A549 (cell line): ENCODE results near the gene AP3B2.

ENCODE experiments used
- CEBPB ChIP-seq, 2 experiments: fragments of >200 bp in 1 of 2; sonication (Bioruptor Twin) in 1 of 2; formaldehyde crosslinking in 1 of 2; IDR thresholded peaks; 2 replicates each; pipeline ENCODE4 v1.6.1; 2012 to 2016
- HDAC2 ChIP-seq: fragments of 200-600 bp; sonication (generic); IDR thresholded peaks from 2 replicates; pipeline ENCODE4 v1.6.1; 2016
- MAZ ChIP-seq: fragments of 150-350 bp; IDR thresholded peaks from 2 replicates; pipeline ENCODE4 v1.6.1; 2014; ENCODE audit warnings: antibody characterized with exemption, low read depth, low read length, borderline replicate concordance
- NFE2L2 ChIP-seq: fragments of 150-350 bp; conservative IDR thresholded peaks from 2 replicates; pipeline ENCODE4 v1.6.1; 2014; ENCODE audit warnings: low read length
- POLR2A ChIP-seq: IDR thresholded peaks from 2 replicates; pipeline ENCODE4 v1.6.1; 2012; ENCODE audit warnings: mild to moderate bottlenecking, low read length
- RCOR1 ChIP-seq: fragments of 150-350 bp; IDR thresholded peaks from 2 replicates; pipeline ENCODE4 v1.6.1; 2014; ENCODE audit warnings: antibody characterized with exemption, low read length, low read depth
- SREBF2 ChIP-seq: fragments of 450-650 bp; IDR thresholded peaks from 2 replicates; pipeline ENCODE4 v1.6.1; 2014; ENCODE audit warnings: mild to moderate bottlenecking, moderate library complexity
- ZSCAN20 ChIP-seq: fragments of 250-450 bp; sonication (Bioruptor Pico); IDR thresholded peaks from 2 replicates; pipeline ENCODE4 v1.8.0; 2022; ENCODE audit warnings: mild to moderate bottlenecking, moderate library complexity
- TF ChIP-seq, protein P1 (sequence below): fragments of >200 bp; sonication (Bioruptor Twin); formaldehyde crosslinking; IDR thresholded peaks from 3 replicates; pipeline ENCODE4 v1.5.1; 2016
- TF ChIP-seq, protein P2 (sequence below): fragments of 250-450 bp; sonication (Bioruptor Pico); IDR thresholded peaks from 2 replicates; pipeline ENCODE4 v1.5.0; 2021; ENCODE audit warnings: mild to moderate bottlenecking, moderate library complexity, borderline replicate concordance

DNA sequence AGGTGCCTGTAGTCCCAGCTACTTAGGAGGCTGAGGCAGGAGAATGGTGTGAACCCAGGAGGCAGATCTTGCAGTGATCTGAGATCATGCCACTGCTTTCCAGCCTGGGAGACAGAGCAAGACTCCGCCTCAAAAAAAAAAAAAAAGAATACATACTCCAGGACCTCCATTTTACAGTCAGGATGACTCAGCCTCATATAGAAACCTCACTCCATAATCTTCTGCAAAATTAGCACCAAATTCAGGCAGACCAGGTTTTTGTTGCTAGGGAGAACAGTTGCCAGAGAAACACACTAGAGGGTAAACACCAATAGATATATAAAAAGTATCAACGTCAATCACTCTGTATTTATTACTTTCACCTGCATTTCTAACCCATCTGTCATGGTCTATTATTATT lies 28.3 kb upstream of the AP3B2 start:
- TF ChIP-seq, protein P1, sequence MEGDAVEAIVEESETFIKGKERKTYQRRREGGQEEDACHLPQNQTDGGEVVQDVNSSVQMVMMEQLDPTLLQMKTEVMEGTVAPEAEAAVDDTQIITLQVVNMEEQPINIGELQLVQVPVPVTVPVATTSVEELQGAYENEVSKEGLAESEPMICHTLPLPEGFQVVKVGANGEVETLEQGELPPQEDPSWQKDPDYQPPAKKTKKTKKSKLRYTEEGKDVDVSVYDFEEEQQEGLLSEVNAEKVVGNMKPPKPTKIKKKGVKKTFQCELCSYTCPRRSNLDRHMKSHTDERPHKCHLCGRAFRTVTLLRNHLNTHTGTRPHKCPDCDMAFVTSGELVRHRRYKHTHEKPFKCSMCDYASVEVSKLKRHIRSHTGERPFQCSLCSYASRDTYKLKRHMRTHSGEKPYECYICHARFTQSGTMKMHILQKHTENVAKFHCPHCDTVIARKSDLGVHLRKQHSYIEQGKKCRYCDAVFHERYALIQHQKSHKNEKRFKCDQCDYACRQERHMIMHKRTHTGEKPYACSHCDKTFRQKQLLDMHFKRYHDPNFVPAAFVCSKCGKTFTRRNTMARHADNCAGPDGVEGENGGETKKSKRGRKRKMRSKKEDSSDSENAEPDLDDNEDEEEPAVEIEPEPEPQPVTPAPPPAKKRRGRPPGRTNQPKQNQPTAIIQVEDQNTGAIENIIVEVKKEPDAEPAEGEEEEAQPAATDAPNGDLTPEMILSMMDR, result no peak
- TF ChIP-seq, protein P2, sequence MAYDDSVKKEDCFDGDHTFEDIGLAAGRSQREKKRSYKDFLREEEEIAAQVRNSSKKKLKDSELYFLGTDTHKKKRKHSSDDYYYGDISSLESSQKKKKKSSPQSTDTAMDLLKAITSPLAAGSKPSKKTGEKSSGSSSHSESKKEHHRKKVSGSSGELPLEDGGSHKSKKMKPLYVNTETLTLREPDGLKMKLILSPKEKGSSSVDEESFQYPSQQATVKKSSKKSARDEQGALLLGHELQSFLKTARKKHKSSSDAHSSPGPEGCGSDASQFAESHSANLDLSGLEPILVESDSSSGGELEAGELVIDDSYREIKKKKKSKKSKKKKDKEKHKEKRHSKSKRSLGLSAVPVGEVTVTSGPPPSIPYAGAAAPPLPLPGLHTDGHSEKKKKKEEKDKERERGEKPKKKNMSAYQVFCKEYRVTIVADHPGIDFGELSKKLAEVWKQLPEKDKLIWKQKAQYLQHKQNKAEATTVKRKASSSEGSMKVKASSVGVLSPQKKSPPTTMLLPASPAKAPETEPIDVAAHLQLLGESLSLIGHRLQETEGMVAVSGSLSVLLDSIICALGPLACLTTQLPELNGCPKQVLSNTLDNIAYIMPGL (CRISPR knock-in tag), result no peak
- TF ChIP-seq MAZ, result no peak
- TF ChIP-seq CEBPB (IDR thresholded peaks at IDR 0.05), result no peak
- TF ChIP-seq ZSCAN20 (CRISPR knock-in tag), result no peak
- no peak for TF ChIP-seq POLR2A
- no peak for TF ChIP-seq HDAC2
- no peak for TF ChIP-seq SREBF2
- TF ChIP-seq RCOR1, result no peak
- TF ChIP-seq NFE2L2, result no peak
